ENCODE data around the gene CXADR.

The CXADR gene

GRCh38 chr21:17545007-17545406, 32.2 kb downstream of the CXADR start:
- no peak for DNase-seq

GRCh38 chr21:17548262-17548661, 35.4 kb downstream of the CXADR start:
- DNase-seq: no peak

DNA sequence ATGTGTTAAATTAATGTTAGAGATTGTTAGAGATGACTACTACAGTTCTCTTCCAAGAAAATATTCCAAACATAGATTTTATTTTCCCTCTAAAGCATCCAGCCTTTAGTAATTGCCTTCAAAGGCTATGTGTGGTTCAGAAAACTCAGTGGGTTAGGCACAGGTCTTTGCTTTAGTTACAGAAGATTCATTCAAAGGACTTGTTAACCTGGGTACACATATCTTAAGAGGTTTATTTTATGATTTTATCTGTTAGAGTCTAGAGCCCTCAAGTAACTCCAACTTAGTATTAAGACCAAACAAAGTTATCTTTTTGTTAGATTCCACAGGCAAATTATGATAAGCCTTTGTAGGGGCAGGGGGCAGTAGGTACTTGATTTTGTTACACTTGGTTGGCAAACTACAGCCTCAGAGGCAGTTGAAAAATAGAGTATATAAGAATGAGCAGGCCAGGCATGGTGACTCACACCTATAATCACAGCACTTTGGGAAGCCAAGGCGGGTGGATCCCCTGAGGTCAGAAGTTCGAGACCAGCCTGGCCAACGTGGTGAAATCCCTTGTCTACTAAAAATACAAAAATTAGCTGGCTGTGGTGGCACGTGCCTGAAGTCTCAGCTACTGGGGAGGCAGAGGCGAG, 37.9 kb downstream of the CXADR start:
- no peak for DNase-seq

- no peak for DNase-seq
These were observed 39.6 kb downstream of the CXADR start for GRCh38 chr21:17552410-17552809.

GRCh38 chr21:17554120-17554519, 41.3 kb downstream of the CXADR start:
- DNase-seq: no peak

DNA sequence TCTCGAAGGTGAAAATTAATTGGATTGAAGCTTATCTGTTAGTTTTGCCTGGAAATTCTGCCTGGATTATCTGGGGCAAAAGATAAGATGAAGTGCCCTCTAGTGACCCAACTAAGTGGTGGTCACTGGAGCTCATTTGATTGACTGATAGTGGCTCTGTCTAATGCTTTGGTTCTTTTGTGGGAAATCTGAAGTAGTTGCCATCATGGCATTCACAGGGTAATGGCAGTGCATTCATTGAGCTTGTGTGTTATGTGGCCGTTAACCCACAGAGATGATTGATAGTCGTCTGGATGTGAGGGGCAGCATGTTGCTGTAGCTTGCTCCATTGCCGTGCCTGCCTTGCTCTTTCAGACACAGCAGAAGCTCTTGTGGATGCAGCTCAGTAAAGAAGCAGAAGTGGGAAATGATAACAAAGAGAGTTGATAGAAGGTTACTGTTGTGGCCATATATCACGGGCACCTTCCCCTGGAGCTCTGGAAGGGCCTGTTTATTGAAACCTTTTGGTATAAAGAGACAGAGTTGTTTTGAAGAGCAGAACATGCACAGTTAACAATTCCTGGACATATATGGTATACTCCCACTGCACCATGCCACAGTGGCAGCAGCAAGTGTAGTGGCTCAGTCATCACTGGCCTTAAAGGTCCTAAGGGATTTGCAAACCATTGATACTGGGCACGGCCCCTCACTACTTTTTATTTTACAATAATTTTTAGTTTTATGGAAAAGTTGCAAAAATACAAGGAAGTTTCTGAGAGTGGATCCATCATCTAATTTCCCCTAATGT, 42.0 kb downstream of the CXADR start:
- DNase-seq: no peak

GRCh38 chr21:17560377-17561025, 47.7 kb downstream of the CXADR start:
- DNase-seq: no peak

DNA sequence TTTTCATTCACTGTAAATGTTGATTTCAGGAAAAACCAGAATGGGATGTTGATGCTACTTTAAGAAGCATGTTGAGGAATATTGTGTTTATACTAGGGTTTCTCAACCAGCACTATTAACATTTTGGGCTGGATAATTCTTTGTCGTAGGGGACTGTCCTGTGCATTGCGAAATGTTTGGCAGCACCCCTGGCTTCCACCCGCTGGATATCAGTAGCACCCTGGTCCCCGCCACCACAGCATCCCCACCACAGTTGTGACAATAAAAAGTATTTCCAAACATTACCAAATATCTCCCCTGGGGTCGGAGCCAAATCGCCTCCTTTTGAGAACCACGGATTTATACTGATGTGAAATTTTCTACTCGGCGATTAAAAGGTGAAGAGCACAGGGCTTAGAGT, 57.9 kb downstream of the CXADR start:
- no peak for DNase-seq

GRCh38 chr21:17572431-17572830, 59.6 kb downstream of the CXADR start:
- DNase-seq: no peak

- no peak for DNase-seq
These were observed 62.2 kb downstream of the CXADR start for GRCh38 chr21:17575076-17575475.

DNA sequence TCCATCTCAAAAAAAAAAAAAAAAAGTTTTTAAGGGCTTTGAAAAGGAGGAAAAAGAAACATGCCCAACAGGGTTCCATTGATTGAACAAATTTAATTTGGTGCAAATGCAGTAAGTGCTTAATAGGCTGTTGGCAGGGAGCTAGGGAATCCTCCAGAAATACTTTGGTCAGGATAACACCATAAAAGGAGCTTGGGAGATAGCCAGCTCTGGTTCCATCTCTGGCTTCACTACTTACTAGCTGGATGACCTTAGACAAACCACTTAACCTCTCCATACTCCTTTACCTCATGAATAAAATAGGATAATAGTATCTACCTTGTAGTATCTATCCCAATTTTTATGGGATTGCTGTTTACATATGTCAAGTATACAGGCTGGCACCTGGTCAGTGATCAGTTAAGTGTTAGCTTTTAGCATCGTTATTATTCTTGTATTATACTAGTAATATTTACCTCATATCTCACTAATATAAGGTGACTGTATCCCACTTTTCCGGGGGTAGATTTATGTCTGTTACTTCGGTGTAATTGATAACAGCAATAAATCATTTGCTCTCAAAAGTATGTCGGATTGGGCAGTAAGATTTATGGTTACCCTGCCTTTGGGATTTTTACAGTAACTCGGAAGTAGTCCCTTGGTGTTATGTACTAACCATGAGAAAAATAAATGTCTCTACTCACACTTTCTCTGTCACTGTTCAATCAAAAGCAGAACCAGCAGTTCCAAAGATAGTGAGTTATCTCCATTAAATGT, 63.4 kb downstream of the CXADR start:
- no peak for DNase-seq

- DNase-seq: no peak
These were observed 64.9 kb downstream of the CXADR start for GRCh38 chr21:17577701-17578100.

- DNase-seq: no peak
These were observed 65.3 kb downstream of the CXADR start for GRCh38 chr21:17578162-17578561.

GRCh38 chr21:17578876-17579275, 66.0 kb downstream of the CXADR start:
- DNase-seq: no peak

DNA sequence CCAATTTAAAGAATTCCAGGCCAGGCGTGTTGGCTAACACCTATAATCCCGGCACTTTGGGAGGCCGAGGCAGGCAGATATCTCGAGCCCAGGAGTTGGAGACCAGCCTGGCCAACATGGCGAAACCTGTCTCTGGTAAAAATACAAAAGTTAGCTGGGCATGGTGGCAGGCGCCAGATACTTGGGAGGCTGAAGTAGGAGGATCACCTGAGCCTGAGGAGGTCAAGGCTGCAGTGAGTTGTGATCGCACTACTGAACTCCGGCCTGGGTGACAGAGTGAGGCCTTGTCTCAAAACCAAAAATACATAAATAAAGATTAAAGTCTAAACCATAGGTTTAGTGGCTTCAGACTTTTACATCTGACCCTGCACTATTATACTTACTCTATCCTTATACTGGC, 67.5 kb downstream of the CXADR start:
- DNase-seq: no peak

- DNase-seq: no peak
These were observed 71.1 kb downstream of the CXADR start for GRCh38 chr21:17583898-17584297.

DNA sequence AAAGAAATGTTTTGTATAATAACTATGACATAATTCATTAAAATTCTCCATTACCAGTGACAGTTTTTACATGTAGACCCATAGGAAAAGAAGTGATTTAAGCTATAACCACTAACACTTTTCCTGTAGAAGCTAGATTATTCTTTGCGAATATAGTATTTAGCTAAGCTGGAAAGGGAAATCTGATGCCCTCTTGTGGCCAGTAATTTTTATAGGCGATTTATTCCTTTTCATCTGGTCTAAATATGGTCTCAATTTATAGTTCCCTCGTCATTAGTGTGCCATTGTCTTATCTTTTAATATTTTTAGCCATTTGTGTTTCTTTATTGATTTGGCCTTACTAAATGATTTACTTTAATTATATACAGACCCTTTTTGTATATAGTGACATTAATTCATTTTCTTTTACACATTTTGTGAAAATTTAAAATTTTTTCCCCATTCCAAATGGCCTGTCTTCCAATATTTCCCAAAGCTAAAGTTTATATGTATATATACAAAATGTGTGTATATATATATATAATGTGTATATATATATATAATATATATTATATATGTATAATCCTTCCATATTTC, 73.1 kb downstream of the CXADR start:
- DNase-seq: peak in 1 of 2 donors; percentile 63

GRCh38 chr21:17590430-17590829, 77.6 kb downstream of the CXADR start:
- DNase-seq: no peak

- no peak for DNase-seq
These were observed 84.8 kb downstream of the CXADR start for GRCh38 chr21:17597680-17598079.

GRCh38 chr21:17598437-17598836, 85.6 kb downstream of the CXADR start:
- DNase-seq: peak in 1 of 2 donors; percentile 36

DNA sequence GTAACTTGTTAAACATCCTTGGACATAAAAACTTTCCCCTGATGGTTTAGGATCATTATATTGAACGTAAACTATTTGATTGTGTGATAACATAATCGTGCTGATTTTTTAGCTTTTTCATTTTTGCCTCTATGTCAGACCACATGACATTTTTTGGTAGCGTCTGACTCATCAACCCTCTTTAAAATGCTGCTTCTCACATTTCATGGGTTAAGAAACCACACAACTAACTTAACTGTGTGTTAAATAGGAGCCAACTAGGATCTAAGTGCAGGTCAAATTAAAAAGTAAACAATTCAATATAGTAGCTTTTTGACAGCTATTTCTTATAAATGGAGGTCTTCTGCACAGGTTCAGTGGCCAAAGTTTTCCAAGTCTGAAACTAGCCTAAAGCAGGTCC, 90.0 kb downstream of the CXADR start:
- no peak for DNase-seq

DNA sequence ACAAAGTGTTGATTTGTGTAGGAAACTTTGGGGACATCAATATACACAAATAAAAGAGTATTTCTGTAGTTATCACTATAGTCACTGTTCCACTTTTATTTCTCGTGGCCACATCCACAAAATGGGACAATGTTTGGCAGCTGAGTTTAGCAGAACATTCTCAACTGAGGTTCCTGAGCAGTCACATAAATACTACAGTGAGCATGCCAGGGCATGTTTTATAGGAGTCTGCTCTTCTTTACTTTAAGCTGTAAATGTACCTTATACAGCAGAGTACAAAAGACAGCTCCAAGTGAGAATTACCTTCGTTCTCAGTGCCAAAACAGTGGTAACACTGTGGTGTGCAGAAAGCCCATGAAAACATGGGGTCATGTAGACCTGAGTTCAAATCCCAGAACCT, 94.8 kb downstream of the CXADR start:
- DNase-seq: no peak

DNA sequence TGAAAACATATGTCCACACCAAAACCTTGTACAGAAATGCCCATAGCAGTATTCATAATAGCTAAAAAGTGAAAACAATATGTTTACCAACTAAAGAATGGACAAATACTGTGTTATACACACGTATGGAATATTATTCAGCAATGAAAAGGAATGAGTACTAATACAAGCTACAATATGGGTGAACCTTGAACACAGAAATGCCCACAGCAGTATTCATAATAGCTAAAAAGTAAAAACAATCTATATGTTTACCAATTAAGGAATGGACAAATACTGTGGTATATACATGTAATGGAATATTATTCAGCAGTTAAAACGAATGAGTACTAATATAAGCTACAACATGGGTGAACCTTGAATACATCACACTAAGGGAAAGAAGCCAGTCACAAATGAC, 96.8 kb downstream of the CXADR start:
- DNase-seq: no peak

Measured in CD4-positive, alpha-beta T cell treated with Interferon alpha-2 for 1 hour (primary cell).